AG10803 (cell line): ENCODE results near the gene CETP.
A peak's percentile ranks its signal among the peaks of the same experiment; 100 is the strongest.

Source experiments
- DNase-seq: peaks from one replicate; pipeline ENCODE4 v3.0.0; 2010; ENCODE audit warnings: low read depth
- H3K4me3 ChIP-seq: 2 replicates; pipeline ENCODE4 v1.5.1; 2011; ENCODE audit warnings: mild to moderate bottlenecking, low read length, control low read depth
- CTCF ChIP-seq: conservative IDR thresholded peaks from 2 replicates; pipeline ENCODE4 v1.5.1; 2011; ENCODE audit warnings: mild to moderate bottlenecking, low read length, control low read depth, inconsistent platforms

The CETP gene

GRCh38 chr16:57007530-57007929 lies 45.8 kb downstream of the CETP start:
- no peak for DNase-seq
- H3K4me3 ChIP-seq: no peak overlapping the region
- no peak for TF ChIP-seq CTCF

- H3K4me3 ChIP-seq: no peak overlapping the region
- no peak for TF ChIP-seq CTCF
- no peak for DNase-seq
Observed at GRCh38 chr16:57008440-57008839, 46.7 kb downstream of the CETP start.

- H3K4me3 ChIP-seq: no peak overlapping the region
- no peak for TF ChIP-seq CTCF
- DNase-seq: no peak
Observed at GRCh38 chr16:57009643-57010170, 48.0 kb downstream of the CETP start.

GRCh38 chr16:57012353-57012752 lies 50.6 kb downstream of the CETP start:
- TF ChIP-seq CTCF: no peak
- no peak for DNase-seq
- no peak overlapping the region for H3K4me3 ChIP-seq

- no peak for TF ChIP-seq CTCF
- DNase-seq: peak; percentile 67
Observed at GRCh38 chr16:57013229-57013628, 51.5 kb downstream of the CETP start.

GRCh38 chr16:57013902-57014301 lies 52.2 kb downstream of the CETP start:
- no peak overlapping the region for H3K4me3 ChIP-seq
- DNase-seq: no peak
- no peak for TF ChIP-seq CTCF

More at GRCh38 chr16:57013229-57013628, 51.5 kb downstream of the CETP start:
- no peak overlapping the region for H3K4me3 ChIP-seq

- TF ChIP-seq CTCF: no peak
- no peak for DNase-seq
- no peak overlapping the region for H3K4me3 ChIP-seq
Observed at GRCh38 chr16:57016301-57016700, 54.6 kb downstream of the CETP start.
